HL-60 (cell line): ENCODE results near the gene HOXB6.

Source experiments
- GABPA ChIP-seq: IDR thresholded peaks from 2 replicates; pipeline ENCODE4 v1.6.1; 2012; ENCODE audit warnings: low read depth
- POLR2AphosphoS5 ChIP-seq: IDR thresholded peaks from 2 replicates; pipeline ENCODE4 v1.6.1; 2012; ENCODE audit warnings: low read depth
- TF ChIP-seq, protein P1 (sequence below): IDR thresholded peaks from one replicate; pipeline ENCODE4 v1.5.1; 2011; ENCODE audit warnings: low read length, control low read depth, inconsistent platforms; ENCODE audit not compliant: insufficient read depth

DNA sequence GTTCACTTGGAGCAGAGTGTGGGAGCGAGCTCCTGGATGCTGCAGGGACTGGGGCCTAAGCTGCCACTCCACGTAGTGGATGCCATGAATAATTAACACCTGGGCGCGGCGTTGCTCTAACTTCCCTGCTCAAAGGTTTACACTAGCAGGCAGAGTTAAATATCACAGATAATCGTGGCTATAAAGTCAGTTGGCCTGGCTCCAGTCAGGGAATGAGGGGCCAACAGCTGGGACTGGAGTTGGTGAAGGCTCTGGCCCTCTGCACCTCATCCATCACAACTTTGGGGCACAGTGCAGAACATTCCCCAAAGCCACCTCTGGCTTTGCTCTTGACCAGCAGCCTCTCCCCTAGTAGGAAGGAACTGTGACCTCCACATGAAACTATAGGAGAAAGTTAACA lies 37.6 kb downstream of the HOXB6 start:
- TF ChIP-seq, protein P1, sequence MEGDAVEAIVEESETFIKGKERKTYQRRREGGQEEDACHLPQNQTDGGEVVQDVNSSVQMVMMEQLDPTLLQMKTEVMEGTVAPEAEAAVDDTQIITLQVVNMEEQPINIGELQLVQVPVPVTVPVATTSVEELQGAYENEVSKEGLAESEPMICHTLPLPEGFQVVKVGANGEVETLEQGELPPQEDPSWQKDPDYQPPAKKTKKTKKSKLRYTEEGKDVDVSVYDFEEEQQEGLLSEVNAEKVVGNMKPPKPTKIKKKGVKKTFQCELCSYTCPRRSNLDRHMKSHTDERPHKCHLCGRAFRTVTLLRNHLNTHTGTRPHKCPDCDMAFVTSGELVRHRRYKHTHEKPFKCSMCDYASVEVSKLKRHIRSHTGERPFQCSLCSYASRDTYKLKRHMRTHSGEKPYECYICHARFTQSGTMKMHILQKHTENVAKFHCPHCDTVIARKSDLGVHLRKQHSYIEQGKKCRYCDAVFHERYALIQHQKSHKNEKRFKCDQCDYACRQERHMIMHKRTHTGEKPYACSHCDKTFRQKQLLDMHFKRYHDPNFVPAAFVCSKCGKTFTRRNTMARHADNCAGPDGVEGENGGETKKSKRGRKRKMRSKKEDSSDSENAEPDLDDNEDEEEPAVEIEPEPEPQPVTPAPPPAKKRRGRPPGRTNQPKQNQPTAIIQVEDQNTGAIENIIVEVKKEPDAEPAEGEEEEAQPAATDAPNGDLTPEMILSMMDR, result no peak
- TF ChIP-seq POLR2AphosphoS5, result no peak
- no peak for TF ChIP-seq GABPA
